HG03571 (cell line): Measurements from ENCODE around the gene STAT5B.
"Not testable (repeated sequence)": the region's sequence is repeated elsewhere in the genome, so short reads cannot be mapped to it uniquely, and the experiment has no call there.

ENCODE experiments used
- ATAC-seq: cut with Tn5 transposase; IDR thresholded peaks from one replicate; pipeline ENCODE4 v1.9.1; 2021; ENCODE audit not compliant: unreplicated experiment

STAT5B gene

GRCh38 chr17:42306385-42306667, 30.1 kb upstream of the STAT5B start:
- no peak for ATAC-seq

- ATAC-seq, result no peak
Observed at GRCh38 chr17:42305543-42306384, 29.6 kb upstream of the STAT5B start.

DNA sequence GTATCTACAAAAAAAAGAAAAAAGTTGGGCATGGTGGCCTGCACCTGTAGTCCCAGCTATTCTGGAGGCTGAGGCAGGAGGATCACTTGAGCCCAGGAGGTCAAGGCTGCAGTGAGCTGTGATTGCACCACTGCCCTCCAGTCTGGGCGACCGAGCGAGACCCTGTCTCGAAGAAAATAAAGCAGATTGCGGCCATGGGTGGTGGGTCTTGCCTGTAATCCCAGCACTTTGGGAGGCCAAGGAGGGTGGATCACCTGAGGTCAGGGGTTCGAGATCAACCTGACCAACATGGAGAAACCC, 28.8 kb upstream of the STAT5B start:
- ATAC-seq, result not testable (repeated sequence)

- ATAC-seq, result no peak
Observed at GRCh38 chr17:42304187-42305030, 28.2 kb upstream of the STAT5B start.

DNA sequence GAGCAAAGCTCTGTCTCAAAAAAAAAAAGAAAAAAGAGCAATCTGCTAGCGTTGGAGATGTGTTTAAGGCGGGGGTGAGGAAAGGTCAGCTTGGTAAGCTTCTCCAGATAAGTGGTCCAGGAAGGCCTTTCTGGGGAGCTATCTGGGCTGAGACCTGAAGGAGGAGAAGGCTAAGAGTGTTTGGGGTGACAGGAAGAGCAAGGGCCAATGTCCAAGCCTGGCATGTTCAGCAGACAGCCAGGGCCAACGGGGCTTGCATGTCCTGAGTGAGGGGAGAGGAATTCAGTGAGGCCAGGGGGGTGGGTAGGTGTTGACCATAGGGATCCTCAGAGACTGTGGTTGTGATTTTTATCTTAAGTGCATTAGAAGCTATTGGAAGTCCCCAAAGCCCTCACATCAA, 27.5 kb upstream of the STAT5B start:
- ATAC-seq, result no peak

GRCh38 chr17:42301022-42301421, 24.8 kb upstream of the STAT5B start:
- ATAC-seq, result no peak

DNA sequence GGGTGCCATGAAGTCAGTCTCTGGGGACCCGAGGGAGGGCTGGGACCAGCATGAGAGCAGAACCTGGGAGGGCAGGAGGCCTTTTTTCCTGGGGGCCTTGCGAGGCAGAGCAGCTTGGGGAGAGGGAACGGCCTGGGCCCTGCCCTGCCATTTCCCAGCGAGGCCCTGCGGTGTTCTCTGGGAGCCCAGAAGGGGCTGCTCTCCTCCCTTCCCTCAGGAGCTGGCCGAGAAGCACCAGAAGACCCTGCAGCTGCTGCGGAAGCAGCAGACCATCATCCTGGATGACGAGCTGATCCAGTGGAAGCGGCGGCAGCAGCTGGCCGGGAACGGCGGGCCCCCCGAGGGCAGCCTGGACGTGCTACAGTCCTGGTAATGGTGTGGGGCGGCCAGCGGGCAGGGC, 23.7 kb upstream of the STAT5B start:
- not testable (repeated sequence) for ATAC-seq

DNA sequence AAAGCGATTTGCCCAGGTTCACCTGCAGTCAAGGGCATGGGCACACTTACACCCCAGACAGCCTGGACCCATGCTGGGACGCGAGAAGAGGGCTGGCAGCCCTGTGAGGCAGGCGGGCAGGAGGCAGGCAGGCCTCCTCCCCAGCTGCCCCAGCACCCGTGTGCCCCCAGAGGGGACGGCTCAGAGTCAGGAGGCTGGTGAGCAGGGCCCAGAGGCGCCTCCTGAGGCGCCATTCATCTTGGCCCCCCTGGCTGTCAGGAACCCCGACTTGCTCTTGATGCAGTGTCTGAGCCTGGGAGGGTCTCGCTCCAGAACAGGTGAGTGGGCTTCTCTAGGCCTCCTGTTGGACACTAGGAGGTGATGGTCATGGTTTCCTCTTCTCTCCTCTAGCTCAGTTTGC, 23.2 kb upstream of the STAT5B start:
- not testable (repeated sequence) for ATAC-seq

GRCh38 chr17:42297775-42298174, 21.6 kb upstream of the STAT5B start:
- ATAC-seq, result not testable (repeated sequence)

DNA sequence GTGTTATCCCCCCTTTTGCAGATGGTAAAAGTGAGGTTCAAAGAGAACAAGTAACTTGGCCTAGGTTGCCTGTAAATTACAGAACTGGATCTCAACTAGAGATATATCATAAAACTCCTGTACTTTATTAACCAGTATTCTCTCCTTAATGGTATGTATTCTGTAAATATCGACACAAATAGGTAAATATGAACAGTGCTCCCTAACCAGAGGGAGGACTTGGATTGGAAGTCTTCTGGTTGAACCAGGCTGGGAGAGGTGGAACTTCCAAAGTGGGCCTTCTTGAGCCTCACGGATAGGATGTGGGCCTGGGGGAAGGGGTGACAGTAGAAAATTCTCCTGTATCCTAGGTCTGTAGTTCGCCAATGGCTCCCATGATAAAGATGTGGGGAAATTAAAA, 19.8 kb upstream of the STAT5B start:
- no peak for ATAC-seq

- no peak for ATAC-seq
Observed at GRCh38 chr17:42294469-42295398, 18.5 kb upstream of the STAT5B start.

- ATAC-seq, result no peak
Observed at GRCh38 chr17:42291129-42291528, 14.9 kb upstream of the STAT5B start.

DNA sequence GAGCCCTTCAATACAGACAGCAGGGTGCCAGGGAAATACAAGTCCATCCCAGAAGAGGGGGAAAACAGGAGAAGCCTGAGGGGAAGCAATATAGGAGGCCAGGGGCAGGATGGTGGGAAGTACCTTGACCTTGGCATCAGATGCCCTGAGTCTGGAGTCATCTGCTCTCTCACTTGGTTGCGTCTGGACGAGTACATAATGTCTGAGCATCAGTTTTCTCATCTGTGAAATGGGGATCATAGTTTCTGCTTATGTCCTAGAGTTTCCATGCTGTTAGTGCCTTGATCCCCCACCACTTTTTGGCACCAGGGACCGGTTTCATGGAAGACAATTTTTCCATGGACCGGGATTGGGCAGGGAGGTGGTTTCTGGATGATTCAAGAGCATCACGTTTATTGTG, 14.4 kb upstream of the STAT5B start:
- no peak for ATAC-seq

DNA sequence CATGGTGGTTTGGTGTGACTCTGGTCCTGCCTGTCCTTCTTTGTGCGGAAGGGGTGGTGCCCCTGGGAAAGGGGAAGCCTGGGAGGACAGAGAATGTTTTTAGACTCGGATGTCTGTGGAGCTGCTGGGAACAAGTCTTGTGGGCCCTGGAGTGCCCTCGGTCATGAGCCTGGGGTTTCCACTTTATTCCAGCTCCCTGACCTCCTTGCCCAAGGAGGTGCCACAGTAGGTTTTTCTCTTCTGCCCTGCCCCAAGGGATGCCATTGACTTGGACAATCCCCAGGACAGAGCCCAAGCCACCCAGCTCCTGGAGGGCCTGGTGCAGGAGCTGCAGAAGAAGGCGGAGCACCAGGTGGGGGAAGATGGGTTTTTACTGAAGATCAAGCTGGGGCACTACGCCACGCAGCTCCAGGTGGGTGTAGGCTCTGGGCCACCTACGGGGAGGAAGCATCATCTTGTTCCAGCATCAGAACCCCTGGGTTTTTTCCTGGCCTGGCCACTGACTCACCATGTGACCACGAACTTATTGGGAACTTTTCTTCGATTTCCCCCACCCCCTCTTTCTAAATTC, 13.5 kb upstream of the STAT5B start:
- ATAC-seq, result no peak

DNA sequence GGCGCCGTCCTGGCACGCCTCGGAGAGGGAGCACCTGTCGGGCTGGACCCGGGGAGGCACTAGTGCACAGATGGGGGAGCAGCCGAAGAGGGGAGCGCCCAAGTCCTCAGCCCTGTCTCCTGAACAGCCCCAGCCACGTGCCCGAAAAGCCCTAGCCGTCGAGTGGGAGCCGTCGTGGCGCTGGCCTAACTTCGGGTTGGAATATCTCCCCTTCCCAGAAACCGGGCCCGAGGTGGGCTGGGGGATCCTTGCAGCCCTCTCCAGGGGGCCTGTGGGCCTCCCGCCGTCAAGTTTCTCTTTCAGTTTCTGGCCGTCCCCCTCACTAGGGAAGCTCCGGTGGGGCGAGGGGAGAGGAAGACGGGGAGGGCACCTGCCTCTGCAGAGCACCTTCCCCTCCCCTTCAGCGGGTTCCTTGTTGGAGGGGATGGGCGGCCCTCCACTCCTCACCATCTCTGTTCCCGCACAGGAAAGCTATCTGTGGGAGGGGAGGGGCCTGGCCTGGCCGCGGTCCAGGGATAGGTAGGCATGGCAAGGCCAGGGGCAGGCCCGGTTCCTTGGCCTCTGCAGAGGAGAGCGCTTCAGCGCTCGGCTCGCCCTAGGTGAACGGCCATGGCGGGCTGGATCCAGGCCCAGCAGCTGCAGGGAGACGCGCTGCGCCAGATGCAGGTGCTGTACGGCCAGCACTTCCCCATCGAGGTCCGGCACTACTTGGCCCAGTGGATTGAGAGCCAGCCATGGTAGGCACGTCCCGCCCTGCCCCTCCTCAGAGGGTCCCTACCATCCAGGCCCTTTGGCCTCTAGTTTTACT, 12.8 kb upstream of the STAT5B start:
- ATAC-seq, result no peak

- ATAC-seq, result no peak
Observed at GRCh38 chr17:42287977-42288802, 12.0 kb upstream of the STAT5B start, which contains the start of gene STAT5A. STAT5A (plus strand) TSS chr17:42288498; CDS start chr17:42289412, 914 bp downstream.

GRCh38 chr17:42287305-42287976, 11.2 kb upstream of the STAT5B start:
- ATAC-seq, result no peak

DNA sequence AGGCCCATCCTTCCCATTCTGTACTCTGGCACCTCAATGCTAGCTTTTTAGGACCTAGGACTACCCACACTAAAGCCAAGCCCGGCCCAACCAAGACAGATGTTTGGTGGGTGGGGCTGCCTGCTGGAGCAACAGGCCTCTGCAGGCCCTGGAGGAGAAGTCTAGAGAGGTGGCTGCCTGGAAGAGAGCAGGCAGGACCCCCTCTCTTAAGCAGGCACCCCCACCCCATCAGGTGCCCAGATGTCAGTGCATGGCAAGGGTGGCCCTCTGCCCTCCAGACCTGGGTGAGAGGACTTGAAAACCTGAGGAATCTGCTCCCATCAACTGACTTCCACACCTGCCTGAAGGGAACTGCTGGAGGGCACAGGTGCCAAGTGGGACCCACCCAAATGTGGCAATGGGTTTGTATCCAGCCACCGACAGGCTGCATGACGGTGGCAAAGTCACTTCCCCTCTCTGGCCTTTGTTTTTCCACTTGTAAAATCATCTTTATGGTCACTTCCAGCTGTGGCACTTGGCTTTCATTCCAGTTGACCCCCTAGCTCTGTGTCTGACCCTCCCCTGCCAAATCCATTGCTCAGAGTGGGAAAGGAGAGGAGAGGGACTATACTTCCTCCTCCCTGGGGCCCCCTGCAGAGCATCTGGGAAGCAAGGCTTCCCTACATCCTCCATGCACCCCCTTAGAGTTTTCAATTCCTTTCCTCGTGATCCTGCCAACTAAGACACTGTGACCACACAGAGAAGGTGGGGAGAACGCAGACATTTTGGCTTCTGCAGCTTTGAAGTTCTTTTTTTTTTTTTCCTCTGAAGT, 10.4 kb upstream of the STAT5B start:
- no peak for ATAC-seq
